ENCODE data around the gene VMA21. TPM values are rescaled to one million over a fixed set of nuclear protein-coding genes. Genes with fewer than 3 reads are reported as not detected.

The VMA21 gene
- total RNA-seq, 1 donor: 80.3 TPM

DNA sequence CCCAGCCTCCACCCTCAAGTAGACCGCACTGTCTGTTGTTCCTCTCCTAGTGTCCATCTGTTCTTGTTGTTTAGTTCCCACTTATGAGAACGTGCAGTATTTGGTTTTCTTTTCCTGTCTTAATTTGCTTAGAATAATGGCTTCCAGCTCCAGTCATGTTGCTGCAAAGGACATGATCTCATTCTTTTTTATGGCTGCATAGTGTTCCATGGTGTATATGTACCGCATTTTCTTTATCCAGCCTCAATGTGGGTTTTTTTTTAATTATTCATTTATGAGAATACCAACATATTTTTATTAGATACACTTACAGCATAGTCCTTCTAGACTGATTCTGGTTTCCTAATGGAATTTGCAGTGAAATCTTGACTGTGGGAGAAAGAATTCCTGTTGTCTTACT is 1.3 kb downstream of the VMA21 start:
- H3K4me3 ChIP-seq (ENCODE audit: low read depth, low read length): peak overlapping the region; percentile 87
- no peak for DNase-seq (ENCODE audit: low read depth)
- TF ChIP-seq, protein P1, sequence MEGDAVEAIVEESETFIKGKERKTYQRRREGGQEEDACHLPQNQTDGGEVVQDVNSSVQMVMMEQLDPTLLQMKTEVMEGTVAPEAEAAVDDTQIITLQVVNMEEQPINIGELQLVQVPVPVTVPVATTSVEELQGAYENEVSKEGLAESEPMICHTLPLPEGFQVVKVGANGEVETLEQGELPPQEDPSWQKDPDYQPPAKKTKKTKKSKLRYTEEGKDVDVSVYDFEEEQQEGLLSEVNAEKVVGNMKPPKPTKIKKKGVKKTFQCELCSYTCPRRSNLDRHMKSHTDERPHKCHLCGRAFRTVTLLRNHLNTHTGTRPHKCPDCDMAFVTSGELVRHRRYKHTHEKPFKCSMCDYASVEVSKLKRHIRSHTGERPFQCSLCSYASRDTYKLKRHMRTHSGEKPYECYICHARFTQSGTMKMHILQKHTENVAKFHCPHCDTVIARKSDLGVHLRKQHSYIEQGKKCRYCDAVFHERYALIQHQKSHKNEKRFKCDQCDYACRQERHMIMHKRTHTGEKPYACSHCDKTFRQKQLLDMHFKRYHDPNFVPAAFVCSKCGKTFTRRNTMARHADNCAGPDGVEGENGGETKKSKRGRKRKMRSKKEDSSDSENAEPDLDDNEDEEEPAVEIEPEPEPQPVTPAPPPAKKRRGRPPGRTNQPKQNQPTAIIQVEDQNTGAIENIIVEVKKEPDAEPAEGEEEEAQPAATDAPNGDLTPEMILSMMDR (IDR thresholded peaks at IDR 0.05; ENCODE audit: insufficient read depth, low read depth, low read length): no peak

GRCh38 chrX:151402719-151403390 is 5.8 kb downstream of the VMA21 start:
- TF ChIP-seq, protein P1 (IDR thresholded peaks at IDR 0.05; ENCODE audit: insufficient read depth, low read depth, low read length): no peak
- no peak for DNase-seq (ENCODE audit: low read depth)
- H3K4me3 ChIP-seq (ENCODE audit: low read depth, low read length): no peak overlapping the region

GRCh38 chrX:151416579-151416978 is 19.6 kb downstream of the VMA21 start:
- TF ChIP-seq, protein P1 (IDR thresholded peaks at IDR 0.05; ENCODE audit: insufficient read depth, low read depth, low read length): no peak
- no peak for DNase-seq (ENCODE audit: low read depth)
- H3K4me3 ChIP-seq (ENCODE audit: low read depth, low read length): no peak overlapping the region

DNA sequence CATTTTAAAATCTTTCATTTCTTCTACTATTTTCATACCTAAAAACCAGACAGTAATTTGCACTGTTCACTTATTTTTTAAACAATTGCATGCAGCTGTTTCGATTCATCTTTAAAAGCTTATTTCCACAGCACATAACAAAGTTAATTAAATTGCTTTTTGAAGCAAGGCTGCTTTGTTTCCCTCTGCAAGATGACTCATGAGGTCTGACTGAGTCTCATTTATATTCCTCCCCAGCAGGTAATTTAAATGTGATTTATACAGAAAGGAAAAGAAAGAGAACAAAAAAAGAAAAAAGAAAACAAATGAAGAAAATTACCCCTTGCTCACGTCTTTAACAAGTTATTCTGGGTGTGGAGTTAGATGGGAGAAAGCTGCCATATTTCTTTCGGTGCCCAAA is 22.8 kb downstream of the VMA21 start:
- no peak overlapping the region for H3K4me3 ChIP-seq (ENCODE audit: low read depth, low read length)
- no peak for DNase-seq (ENCODE audit: low read depth)
- TF ChIP-seq, protein P1 (IDR thresholded peaks at IDR 0.05; ENCODE audit: insufficient read depth, low read depth, low read length): no peak

DNA sequence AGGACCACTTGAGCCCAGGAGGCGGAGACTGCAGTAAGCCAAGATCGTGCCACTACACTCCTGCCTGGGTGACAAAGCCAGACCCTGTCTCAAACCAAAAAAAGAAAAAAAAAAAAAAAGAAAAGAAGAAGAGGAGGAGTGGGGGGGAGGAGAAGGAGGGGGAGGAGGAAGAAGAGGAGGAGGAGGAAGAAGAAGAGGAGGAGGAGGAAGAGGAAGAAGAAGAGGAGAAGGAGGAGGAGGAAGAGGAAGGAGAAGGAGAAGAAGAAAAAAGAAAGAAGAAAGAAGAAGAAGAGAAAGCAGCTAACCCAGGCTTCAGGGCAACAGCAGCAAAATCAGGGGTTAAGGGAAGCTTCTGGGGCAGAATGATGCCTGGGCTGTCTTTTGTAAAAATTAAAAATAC is 27.5 kb downstream of the VMA21 start:
- TF ChIP-seq, protein P1 (IDR thresholded peaks at IDR 0.05; ENCODE audit: insufficient read depth, low read depth, low read length): no peak
- H3K4me3 ChIP-seq (ENCODE audit: low read depth, low read length): no peak overlapping the region
- DNase-seq (ENCODE audit: low read depth): no peak

DNA sequence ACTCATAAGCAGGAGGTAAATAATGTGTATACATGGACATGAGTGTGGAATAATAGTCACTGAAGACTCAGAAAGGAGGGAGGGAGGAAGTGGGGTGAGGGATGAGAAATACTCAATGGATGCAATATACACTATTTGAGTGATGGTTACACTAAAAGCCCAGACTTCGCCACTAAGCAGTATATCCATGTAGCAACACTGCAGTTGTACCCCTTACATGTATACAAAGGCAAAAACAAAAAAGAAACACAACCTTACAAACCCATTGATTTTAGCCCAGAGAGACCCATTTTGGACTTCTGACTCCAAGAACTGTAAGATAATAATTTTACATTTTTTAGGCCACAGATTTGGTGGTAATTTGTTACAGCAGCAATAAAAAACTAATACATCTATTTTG is 51.5 kb downstream of the VMA21 start:
- no peak for DNase-seq (ENCODE audit: low read depth)
- H3K4me3 ChIP-seq (ENCODE audit: low read depth, low read length): no peak overlapping the region
- TF ChIP-seq, protein P1 (IDR thresholded peaks at IDR 0.05; ENCODE audit: insufficient read depth, low read depth, low read length): no peak

DNA sequence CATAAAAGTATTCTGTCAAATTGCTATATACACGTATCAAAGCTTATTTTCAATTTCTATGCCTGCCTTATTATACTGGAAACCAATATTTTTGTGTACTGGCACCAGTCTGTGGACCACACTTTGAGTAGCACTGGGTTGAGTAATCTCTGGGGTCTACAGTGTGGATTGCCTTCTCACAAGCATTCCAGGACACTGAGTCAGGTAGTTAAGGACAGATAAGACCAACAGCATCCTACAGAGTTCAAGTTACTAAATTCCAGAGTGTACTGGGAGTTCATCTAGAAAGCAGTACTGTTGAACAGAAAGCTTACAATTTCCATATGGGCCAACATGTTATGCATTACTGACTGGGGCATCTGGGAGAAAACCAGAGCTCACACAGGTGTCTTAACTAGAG is 61.8 kb downstream of the VMA21 start:
- TF ChIP-seq, protein P1 (IDR thresholded peaks at IDR 0.05; ENCODE audit: insufficient read depth, low read depth, low read length): no peak
- peak; percentile 21 for DNase-seq (ENCODE audit: low read depth)
- H3K4me3 ChIP-seq (ENCODE audit: low read depth, low read length): no peak overlapping the region

Data from fibroblast of villous mesenchyme (primary cell).